Smooth muscle cell (in vitro differentiated cells): ENCODE results near the gene HTT-AS. TPM values are rescaled to one million over a fixed set of nuclear protein-coding genes. Genes with fewer than 3 reads are reported as not detected.

Experiments used
- DNase-seq: peaks from one replicate; lab custom pipeline; 2025; ENCODE audit not compliant: unreplicated experiment; lab: John Stamatoyannopoulos, UW
- H2AFZ ChIP-seq: fragments of 200-600 bp; sonication (generic); 2 replicates; pipeline ENCODE4 v1.6.0; 2016; ENCODE audit warnings: antibody characterized with exemption, low read depth, mild to moderate bottlenecking
- H3F3A ChIP-seq: fragments of 200-600 bp; sonication (generic); 2 replicates; pipeline ENCODE4 v1.6.0; 2017; ENCODE audit warnings: antibody characterized with exemption, low read depth
- H3K27ac ChIP-seq: fragments of 200-600 bp; sonication (generic); 2 replicates; pipeline ENCODE4 v1.5.1; 2016; ENCODE audit warnings: low read depth, mild to moderate bottlenecking
- H3K27me3 ChIP-seq: fragments of 200-600 bp; sonication (generic); 2 replicates; pipeline ENCODE4 v1.6.1; 2016; ENCODE audit warnings: low read depth, mild to moderate bottlenecking
- H3K36me3 ChIP-seq: fragments of 200-600 bp; sonication (generic); 2 replicates; pipeline ENCODE4 v1.5.1; 2016; ENCODE audit warnings: low read depth
- H3K4me1 ChIP-seq: fragments of 200-600 bp; sonication (generic); 2 replicates; pipeline ENCODE4 v1.5.1; 2016; ENCODE audit warnings: low read depth
- H3K4me2 ChIP-seq: fragments of 200-600 bp; sonication (generic); 2 replicates; pipeline ENCODE4 v1.6.0; 2016; ENCODE audit warnings: mild to moderate bottlenecking
- H3K4me3 ChIP-seq: fragments of 200-600 bp; sonication (generic); 2 replicates; pipeline ENCODE4 v1.5.1; 2016; ENCODE audit warnings: mild to moderate bottlenecking
- H3K79me2 ChIP-seq: fragments of 200-600 bp; sonication (generic); 2 replicates; pipeline ENCODE4 v1.6.0; 2016; ENCODE audit warnings: low read depth, mild to moderate bottlenecking
- H3K9ac ChIP-seq: fragments of 200-600 bp; sonication (generic); 2 replicates; pipeline ENCODE4 v1.6.0; 2016; ENCODE audit warnings: low read depth
- H3K9me3 ChIP-seq: fragments of 200-600 bp; sonication (generic); replicated peaks from 2 replicates; pipeline ENCODE4 v1.5.1; 2016; ENCODE audit warnings: low read depth
- H4K20me1 ChIP-seq: fragments of 200-600 bp; sonication (generic); 2 replicates; pipeline ENCODE4 v1.6.0; 2016; ENCODE audit warnings: low read depth
- WGBS: methylation state at CpG from one replicate; pipeline ENCODE4 v1.1.7; 2016; ENCODE audit warnings: low lambda C conversion rate; 5-methylcytosine and 5-hydroxymethylcytosine counted together
- polyA plus RNA-seq: library from polyadenylated mRNA; unstranded; fragments of >200 nt; fragmentation: Nextera tagmentation; extraction: Ambion mirVana; gene quantifications from 2 replicates; pipeline ENCODE4 v1.2.1, GENCODE V29; 2016
- total RNA-seq: library from RNA; depleted of rRNA; stranded (reverse); fragments of >200 nt; gene quantifications from 2 replicates; pipeline ENCODE4 v1.2.3, GENCODE V29; 2014
- TF ChIP-seq, protein P1 (sequence below): fragments of 200-600 bp; sonication (generic); IDR thresholded peaks from 2 replicates; pipeline ENCODE4 v1.5.1; 2017; ENCODE audit warnings: borderline replicate concordance, mild to moderate bottlenecking, antibody characterized with exemption; ENCODE audit not compliant: insufficient read depth, poor library complexity, severe bottlenecking

The HTT-AS gene
- total and polyA plus RNA-seq, 2 experiments from 2014 or later, result not detected

DNA sequence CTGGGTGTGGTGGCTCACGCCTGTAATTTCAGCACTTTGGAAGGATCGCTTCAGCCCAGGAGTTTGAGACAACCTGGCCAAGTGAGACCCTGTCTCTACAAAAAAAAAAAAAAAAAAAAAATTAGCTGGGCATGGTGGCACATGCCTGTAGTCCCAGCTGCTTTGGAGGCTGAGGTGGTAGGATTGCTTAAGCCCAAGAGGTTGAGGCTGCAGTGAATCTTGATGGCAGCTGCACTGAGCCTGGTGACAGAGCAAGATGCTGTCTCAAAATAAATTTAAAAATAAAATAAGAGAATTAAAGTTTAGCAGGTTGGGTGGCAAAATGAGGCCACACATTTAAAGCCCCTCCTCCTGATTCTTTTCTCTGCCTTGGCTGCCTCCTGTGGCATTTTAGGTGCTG lies 47.3 kb upstream of the HTT-AS start:
- H3K4me1 ChIP-seq, result peaks cover 6% of the 10 kb centered on the region
- TF ChIP-seq, protein P1, sequence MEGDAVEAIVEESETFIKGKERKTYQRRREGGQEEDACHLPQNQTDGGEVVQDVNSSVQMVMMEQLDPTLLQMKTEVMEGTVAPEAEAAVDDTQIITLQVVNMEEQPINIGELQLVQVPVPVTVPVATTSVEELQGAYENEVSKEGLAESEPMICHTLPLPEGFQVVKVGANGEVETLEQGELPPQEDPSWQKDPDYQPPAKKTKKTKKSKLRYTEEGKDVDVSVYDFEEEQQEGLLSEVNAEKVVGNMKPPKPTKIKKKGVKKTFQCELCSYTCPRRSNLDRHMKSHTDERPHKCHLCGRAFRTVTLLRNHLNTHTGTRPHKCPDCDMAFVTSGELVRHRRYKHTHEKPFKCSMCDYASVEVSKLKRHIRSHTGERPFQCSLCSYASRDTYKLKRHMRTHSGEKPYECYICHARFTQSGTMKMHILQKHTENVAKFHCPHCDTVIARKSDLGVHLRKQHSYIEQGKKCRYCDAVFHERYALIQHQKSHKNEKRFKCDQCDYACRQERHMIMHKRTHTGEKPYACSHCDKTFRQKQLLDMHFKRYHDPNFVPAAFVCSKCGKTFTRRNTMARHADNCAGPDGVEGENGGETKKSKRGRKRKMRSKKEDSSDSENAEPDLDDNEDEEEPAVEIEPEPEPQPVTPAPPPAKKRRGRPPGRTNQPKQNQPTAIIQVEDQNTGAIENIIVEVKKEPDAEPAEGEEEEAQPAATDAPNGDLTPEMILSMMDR, result no peak

DNA sequence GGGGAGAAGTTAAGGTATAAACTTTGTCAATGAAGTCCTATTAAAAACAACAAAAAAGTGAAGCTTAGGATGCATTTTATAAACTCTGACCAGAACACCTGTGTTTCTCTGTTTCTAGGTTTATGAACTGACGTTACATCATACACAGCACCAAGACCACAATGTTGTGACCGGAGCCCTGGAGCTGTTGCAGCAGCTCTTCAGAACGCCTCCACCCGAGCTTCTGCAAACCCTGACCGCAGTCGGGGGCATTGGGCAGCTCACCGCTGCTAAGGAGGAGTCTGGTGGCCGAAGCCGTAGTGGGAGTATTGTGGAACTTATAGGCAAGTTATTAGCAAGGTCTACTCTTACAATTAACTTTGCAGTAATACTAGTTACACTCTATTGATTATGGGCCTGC lies 46.8 kb upstream of the HTT-AS start:
- Histone ChIP-seq H3K4me3 (no peak overlapping the region), H3F3A (peaks cover 24% of the 10 kb centered on the region), H3K36me3 (no peaks in the 10 kb centered on the region), H3K9me3 (no peaks in the 10 kb centered on the region), H3K9ac (no peak overlapping the region), H3K27ac (peak overlapping the region; percentile 98), H3K79me2 (no peaks in the 10 kb centered on the region), H4K20me1 (peaks cover 4% of the 10 kb centered on the region), H3K4me2 (peak overlapping the region; percentile 70), H2AFZ (no peak overlapping the region), H3K4me1 (peaks cover 6% of the 10 kb centered on the region), H3K27me3 (no peaks in the 10 kb centered on the region)
- TF ChIP-seq, protein P1, result no peak
- no peak for DNase-seq
- 81% methylated on average over 9 of the region's 9 CpGs for whole genome bisulfite sequencing

More for the DNA sequence above, 47.3 kb upstream of the HTT-AS start:
- Histone ChIP-seq H2AFZ (no peak overlapping the region), H3K27me3 (no peaks in the 10 kb centered on the region), H3K9ac (peak overlapping the region; percentile 39), H3K27ac (peak overlapping the region; percentile 98), H3F3A (peaks cover 24% of the 10 kb centered on the region), H3K79me2 (no peaks in the 10 kb centered on the region), H3K4me3 (no peak overlapping the region), H3K4me2 (peak overlapping the region; percentile 70), H3K36me3 (no peaks in the 10 kb centered on the region), H4K20me1 (no peaks in the 10 kb centered on the region), H3K9me3 (no peaks in the 10 kb centered on the region)
- DNase-seq, result no peak
- 95% methylated on average over 2 of the region's 2 CpGs for WGBS

DNA sequence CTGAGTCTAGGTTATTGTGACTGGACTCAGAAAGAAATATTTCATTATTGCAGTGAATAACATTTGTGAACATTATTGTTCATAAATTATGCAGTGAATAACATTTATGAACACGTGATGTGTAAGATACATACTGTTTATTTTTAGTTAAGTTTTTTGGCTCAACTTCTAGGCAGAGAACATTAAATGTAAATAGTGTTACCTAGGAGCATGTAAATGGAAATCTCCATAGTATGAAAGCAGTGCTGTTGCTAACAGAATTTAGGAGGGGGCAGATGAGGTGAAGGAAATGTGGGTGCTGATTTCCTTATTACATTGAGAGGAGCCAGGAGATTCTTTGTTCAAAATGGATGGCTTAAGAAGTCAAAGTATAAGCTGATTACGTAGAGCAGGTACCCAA lies 45.1 kb upstream of the HTT-AS start:
- no peak overlapping the region for H3K4me2 ChIP-seq
- no peak overlapping the region for H3K27ac ChIP-seq
- H3F3A ChIP-seq, result peaks cover 24% of the 10 kb centered on the region
- H2AFZ ChIP-seq, result no peak overlapping the region
- H3K4me3 ChIP-seq, result no peak overlapping the region
- peaks cover 6% of the 10 kb centered on the region for H4K20me1 ChIP-seq
- no peaks in the 10 kb centered on the region for H3K36me3 ChIP-seq
- no peaks in the 10 kb centered on the region for H3K79me2 ChIP-seq
- peaks cover 6% of the 10 kb centered on the region for H3K4me1 ChIP-seq
- no peaks in the 10 kb centered on the region for H3K9me3 ChIP-seq
- 90% methylated on average over 2 of the region's 2 CpGs for WGBS
- TF ChIP-seq, protein P1, result no peak
- no peaks in the 10 kb centered on the region for H3K27me3 ChIP-seq
- H3K9ac ChIP-seq, result no peak overlapping the region
- no peak for DNase-seq

DNA sequence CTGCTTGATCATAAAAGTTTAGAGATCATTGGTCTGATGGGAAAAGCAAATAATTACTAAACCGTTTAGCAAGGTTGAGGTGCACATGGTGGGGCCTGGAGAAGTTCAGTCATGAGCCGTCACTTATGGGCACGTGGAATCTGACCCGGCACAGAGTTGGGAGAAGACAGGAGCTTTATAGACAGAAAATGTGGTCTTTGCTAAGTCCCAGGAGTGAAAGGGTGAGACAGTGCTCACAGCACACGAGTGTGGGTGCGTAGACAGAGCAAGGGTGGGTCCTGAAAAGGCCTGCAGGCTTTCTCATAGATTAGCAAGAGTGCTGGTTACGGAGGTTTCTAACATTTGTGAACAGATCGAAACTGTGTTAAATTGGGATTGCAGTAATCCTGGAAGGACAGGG lies 44.0 kb upstream of the HTT-AS start:
- no peak for DNase-seq
- peaks cover 6% of the 10 kb centered on the region for H3K4me1 ChIP-seq
- no peak overlapping the region for H3K4me2 ChIP-seq
- TF ChIP-seq, protein P1, result no peak
- no peak overlapping the region for H3K9ac ChIP-seq
- H2AFZ ChIP-seq, result no peak overlapping the region
- H3K27ac ChIP-seq, result peak overlapping the region; percentile 2
- H4K20me1 ChIP-seq, result peaks cover 8% of the 10 kb centered on the region
- H3K9me3 ChIP-seq, result no peaks in the 10 kb centered on the region
- H3F3A ChIP-seq, result peaks cover 13% of the 10 kb centered on the region
- no peaks in the 10 kb centered on the region for H3K27me3 ChIP-seq
- H3K36me3 ChIP-seq, result no peaks in the 10 kb centered on the region
- H3K4me3 ChIP-seq, result no peak overlapping the region
- no peaks in the 10 kb centered on the region for H3K79me2 ChIP-seq
- 50% methylated on average over 8 of the region's 8 CpGs for WGBS
